G401 (cell line): ENCODE measurements around the gene YWHAQ. TPM values are rescaled to one million over a fixed set of nuclear protein-coding genes. Genes with fewer than 3 reads are reported as not detected.

Experiments
- DNase-seq: peaks from one replicate; pipeline ENCODE4 v3.0.0-alpha.2; 2015; ENCODE audit warnings: low spot score
- in situ Hi-C: cut with HindIII; loops from 2 replicates; pipeline ENCODE4 v1.10.0; 2016; ENCODE audit warnings: low sequenced_read_pairs, mixed read lengths
- total RNA-seq: library from RNA; depleted of rRNA; stranded (reverse); fragments of >200 nt; shearing (Covaris generic); gene quantifications from 2 replicates; pipeline ENCODE4 v1.2.3, GENCODE V29; 2014

The YWHAQ gene
- total RNA-seq, 1 experiment from 2014 or later, result 560 TPM

- DNase-seq, result no peak
- in situ Hi-C loops, result no loop called here
Observed at GRCh38 chr2:9657083-9657482, 26.3 kb upstream of the YWHAQ start.

DNA sequence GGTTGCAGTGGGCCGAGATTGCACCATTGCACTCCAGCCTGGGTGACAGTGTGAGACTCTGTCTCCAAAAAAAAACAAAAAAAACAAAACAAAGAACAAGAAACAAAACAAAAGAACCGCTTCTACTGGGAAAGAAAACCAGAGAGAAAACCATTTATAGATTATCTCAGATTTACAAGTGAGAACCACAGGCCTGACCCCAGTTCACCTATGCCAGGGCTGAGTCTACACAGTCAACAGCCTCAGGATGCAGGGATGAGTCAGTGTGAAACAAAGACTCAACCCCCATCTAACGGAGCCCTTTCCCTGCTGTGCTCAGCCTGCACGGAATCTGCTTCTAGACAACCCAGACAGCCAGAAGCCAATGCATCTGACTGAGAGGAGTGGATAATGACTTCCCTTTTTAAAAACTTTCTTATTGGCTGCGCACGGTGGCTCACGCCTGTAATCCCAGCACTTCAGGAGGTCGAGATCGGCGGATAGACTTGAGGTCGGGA, 25.5 kb upstream of the YWHAQ start:
- no peak for DNase-seq
- in situ Hi-C loops, result no loop called here

- in situ Hi-C loops, result no loop called here
- DNase-seq, result no peak
Observed at GRCh38 chr2:9655441-9656269, 24.9 kb upstream of the YWHAQ start.

GRCh38 chr2:9654452-9655100, 23.8 kb upstream of the YWHAQ start:
- DNase-seq, result no peak
- in situ Hi-C loops, result no loop called here

DNA sequence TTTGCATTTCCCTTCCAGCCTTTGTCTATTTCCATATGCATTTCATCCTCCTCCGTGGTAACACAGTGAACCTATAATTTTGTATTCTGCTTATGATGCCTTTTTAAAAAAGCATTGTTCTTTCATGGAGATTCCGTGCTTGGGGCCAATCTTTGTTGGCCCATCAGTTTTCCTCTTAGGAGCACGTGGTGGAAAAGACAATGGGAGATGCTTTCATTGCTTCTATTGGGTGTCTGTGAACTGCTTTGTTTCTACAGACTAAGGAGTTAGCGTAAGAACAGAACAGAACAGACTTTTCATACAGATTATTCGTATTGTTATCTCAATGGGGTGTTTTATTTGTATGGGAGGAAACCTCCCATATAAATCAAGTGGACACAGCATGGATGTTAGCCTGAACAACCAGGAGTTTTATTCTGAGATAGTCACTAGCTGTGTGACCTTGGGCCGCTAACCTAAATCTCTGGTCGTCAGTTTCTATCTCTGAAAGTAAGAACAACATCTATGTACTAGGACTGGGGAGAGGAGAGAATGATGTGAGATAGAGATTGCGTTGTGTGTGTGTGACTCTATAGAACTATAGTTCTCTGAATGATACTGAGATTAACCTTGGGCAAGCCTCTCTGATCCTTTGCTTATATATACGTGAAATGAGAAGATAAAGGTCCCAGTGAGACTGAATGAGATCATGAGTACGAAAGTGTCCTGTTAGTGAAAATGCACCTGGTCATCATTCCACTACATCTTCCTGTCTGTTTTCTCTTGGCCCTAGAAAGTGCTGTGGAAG, 22.9 kb upstream of the YWHAQ start:
- DNase-seq, result no peak
- in situ Hi-C loops, result no loop called here

DNA sequence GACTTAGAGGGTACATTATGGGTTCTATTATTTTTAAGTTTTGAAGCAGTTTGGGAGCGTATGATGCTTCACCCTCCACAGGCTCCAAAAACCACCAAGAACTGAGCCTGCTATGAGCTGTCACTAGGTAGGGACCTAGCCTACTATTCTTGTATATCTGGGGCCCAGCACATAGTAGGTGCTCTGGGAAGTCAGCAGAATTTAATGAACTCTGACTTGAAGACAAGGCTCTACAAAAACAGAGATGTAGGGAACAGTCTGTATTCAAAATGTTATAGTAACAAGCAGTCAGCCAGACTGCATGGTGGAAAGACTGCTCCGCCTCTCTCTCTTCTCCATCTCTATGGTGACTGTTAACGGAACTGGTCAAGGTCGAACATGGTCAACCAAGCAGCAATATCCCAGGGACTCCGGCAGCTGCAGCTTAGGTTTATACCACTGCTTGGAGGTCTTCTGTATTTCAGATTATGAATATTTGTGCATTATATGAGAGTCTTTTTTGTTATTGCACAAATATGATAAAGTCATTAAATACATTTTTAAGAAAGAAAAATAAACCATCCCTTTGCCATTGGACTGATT, 22.2 kb upstream of the YWHAQ start:
- in situ Hi-C loops, result no loop called here
- DNase-seq, result no peak

- no peak for DNase-seq
- in situ Hi-C loops, result no loop called here
Observed at GRCh38 chr2:9652267-9652666, 21.5 kb upstream of the YWHAQ start.

- in situ Hi-C loops, result no loop called here
Observed at GRCh38 chr2:9650119-9650821, 19.5 kb upstream of the YWHAQ start.

GRCh38 chr2:9649261-9649660, 18.5 kb upstream of the YWHAQ start:
- in situ Hi-C loops, result no loop called here
- no peak for DNase-seq

More at GRCh38 chr2:9650119-9650821, 19.5 kb upstream of the YWHAQ start:
- DNase-seq, result no peak

DNA sequence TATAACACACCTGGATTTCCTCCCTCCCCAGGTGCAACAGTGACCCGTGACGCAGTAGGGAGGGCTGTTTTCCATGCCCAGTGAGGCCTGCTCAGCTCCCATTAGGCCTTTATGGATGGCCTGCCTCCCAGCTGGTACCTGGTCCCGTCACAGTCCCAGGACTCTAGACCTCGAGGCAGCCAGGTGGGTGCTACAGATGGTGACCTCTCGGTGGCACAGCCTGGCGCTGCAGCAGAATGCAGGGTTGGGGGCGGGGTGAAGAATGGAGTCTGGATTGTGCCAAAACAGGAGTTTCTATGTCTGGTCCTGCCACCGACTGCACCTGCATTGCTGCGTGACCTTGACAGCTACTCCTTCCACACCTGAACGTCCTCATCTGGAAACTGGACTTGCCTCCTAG, 18.0 kb upstream of the YWHAQ start:
- in situ Hi-C loops, result no loop called here
- DNase-seq, result no peak

- in situ Hi-C loops, result no loop called here
- no peak for DNase-seq
Observed at GRCh38 chr2:9647884-9648283, 17.1 kb upstream of the YWHAQ start.

DNA sequence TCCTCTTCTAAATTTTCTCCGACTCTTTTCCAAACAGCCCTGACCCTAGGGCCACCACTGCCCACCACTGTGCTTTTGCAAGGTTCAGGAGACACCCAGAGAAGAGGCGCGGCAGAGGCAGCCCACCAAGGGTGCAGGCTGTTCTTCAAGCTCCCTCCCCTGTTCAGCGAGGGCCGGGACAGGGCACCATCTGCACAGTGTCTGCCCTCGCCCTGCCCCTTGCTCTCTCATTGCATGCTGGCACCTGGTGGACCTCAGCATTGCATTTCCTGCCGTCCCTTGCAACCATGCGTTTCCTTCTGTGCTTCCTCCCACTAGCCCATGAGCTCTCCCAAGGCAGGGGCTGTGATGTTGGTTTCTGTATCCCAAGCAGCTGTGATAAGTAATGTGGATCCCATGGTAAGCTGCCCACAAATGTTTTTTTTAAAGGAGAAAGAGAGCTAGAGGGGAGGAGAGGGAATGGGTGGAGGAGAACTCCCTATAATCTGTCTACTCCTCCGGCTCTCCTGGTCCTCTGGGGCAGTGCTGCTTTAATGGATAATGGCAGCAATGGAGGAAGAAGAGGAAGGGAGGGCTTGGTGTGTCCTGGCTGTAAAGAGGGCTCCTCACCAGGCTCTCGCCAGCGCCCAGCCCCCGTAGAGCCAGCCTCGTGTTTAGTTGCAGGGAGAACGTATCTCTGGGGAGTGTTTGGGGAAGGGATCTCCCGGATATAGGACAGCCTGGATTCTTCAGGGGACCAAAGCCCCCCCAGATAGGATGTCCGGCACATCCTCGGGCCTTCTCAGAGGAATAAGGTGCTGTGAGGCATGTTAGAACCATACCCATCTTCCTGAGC, 15.6 kb upstream of the YWHAQ start:
- in situ Hi-C loops, result no loop called here
- DNase-seq, result no peak

DNA sequence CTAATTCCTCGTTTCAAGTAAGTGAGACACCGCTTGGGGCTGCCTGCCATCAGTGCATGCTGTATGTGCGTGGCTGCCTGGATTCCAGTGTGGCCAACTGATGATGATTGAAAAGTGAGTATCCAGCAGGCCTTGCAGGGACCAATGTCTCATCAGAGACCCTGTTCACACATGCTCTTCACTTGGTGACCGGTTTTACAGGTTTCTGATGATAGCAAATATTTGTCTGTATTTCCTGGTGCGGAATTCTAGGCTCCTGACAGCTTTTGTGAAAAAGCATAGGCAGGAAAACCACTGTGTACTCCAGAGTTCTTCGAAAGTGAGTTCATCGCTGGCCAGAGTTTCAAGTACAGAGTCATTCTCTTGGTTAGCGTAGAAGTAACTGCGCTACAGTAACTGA, 13.8 kb upstream of the YWHAQ start:
- no peak for DNase-seq
- in situ Hi-C loops, result no loop called here

- DNase-seq, result no peak
- in situ Hi-C loops, result no loop called here
Observed at GRCh38 chr2:9644021-9644420, 13.2 kb upstream of the YWHAQ start.

- DNase-seq, result no peak
- in situ Hi-C loops, result no loop called here
Observed at GRCh38 chr2:9641641-9642040, 10.8 kb upstream of the YWHAQ start.

DNA sequence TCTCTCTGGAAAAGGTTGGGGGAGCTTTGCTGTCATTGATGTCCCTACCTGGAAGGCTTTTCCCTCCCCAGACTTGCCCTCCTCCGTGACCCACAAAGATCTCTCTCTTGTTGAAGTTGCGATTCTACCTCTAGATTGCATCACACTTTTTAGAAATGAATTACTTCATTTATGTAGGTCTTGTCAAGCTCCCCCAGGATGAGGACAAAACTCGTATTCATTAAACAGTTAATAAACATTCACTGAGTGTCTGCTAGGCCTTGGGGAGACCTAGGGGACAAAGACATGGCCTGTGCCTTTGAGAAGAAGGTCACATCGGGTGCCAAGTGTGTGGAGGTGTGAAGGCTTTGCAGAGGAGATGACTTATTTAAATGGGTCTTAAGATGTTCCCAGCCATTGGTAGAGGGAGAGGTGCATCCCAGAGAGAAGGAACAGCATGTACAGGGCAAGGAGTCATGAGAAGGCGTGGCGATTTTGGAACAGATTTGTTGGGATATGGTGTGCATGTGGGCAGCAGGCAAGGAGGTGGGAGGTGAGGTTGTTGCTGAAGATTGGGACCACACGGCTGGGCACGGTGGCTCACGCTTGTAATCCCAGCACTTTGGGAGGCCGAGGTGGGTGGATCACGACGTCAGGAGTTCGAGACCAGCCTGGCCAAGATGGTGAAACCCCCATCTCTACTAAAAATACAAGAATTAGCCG, 9.8 kb upstream of the YWHAQ start:
- no peak for DNase-seq
- in situ Hi-C loops, result no loop called here

GRCh38 chr2:9639740-9640343, 9.0 kb upstream of the YWHAQ start:
- DNase-seq, result no peak
- in situ Hi-C loops, result no loop called here
